Liver (tissue), 9 donors: ENCODE measurements around the gene CCDC9B. TPM values are rescaled to one million over a fixed set of nuclear protein-coding genes. Genes with fewer than 3 reads are reported as not detected.
A peak's percentile ranks its signal among the peaks of the same experiment; 100 is the strongest.

Experiments
- DNase-seq: peaks from one replicate; pipeline ENCODE4 v3.0.0-alpha.2; 2017; ENCODE audit warnings: low spot score
- H3K27ac ChIP-seq, 2 donors: one replicate each; pipeline ENCODE4 v1.7.0; 2013; ENCODE audit warnings: inconsistent platforms in 2 of 2, low read length in 2 of 2, control low read depth in 1 of 2, low read depth in 1 of 2, mild to moderate bottlenecking in 1 of 2
- H3K27me3 ChIP-seq, 4 donors: one replicate each; pipeline versions ENCODE4 v1.6.1 to v1.7.0; 2013; ENCODE audit warnings: low read length in 3 of 4, inconsistent platforms in 1 of 4, mild to moderate bottlenecking in 1 of 4, moderate library complexity in 1 of 4; ENCODE audit not compliant: control insufficient read depth in 4 of 4, insufficient read depth in 4 of 4
- H3K36me3 ChIP-seq, 4 donors: one replicate each; pipeline versions ENCODE4 v1.6.1 to v1.7.0; 2013; ENCODE audit warnings: low read length in 3 of 4, mild to moderate bottlenecking in 3 of 4, low read depth in 1 of 4, moderate library complexity in 1 of 4; ENCODE audit not compliant: control insufficient read depth in 4 of 4, insufficient read depth in 3 of 4
- H3K4me1 ChIP-seq, 4 donors: one replicate each; pipeline versions ENCODE4 v1.6.1 to v1.7.0; 2013; ENCODE audit warnings: low read length in 3 of 4, mild to moderate bottlenecking in 3 of 4, moderate library complexity in 1 of 4; ENCODE audit not compliant: control insufficient read depth in 4 of 4, insufficient read depth in 4 of 4
- H3K4me3 ChIP-seq, 3 donors: one replicate each; pipeline versions ENCODE4 v1.6.1 to v1.7.0; 2013; ENCODE audit warnings: low read length in 3 of 3, control low read depth in 1 of 3, low read depth in 1 of 3, mild to moderate bottlenecking in 1 of 3
- H3K9ac ChIP-seq, 2 donors: one replicate each; pipeline ENCODE4 v1.7.0; 2013; ENCODE audit warnings: low read length in 2 of 2, mild to moderate bottlenecking in 2 of 2, moderate library complexity in 2 of 2, control low read depth in 1 of 2, low read depth in 1 of 2
- H3K9me3 ChIP-seq, 4 donors: one replicate each; pipeline versions ENCODE4 v1.6.1 to v1.7.0; 2013; ENCODE audit warnings: low read length in 3 of 4; ENCODE audit not compliant: control insufficient read depth in 4 of 4
- ATF3 ChIP-seq: IDR thresholded peaks from 2 replicates; pipeline ENCODE4 v1.6.1; 2016; ENCODE audit warnings: antibody characterized with exemption
- CTCF ChIP-seq: fragments of 150-350 bp; IDR thresholded peaks from 2 replicates; pipeline ENCODE4 v1.5.1; 2017; ENCODE audit warnings: improper control_type of control experiment, low read depth, low read length; ENCODE audit not compliant: missing input control
- FOXA2 ChIP-seq: IDR thresholded peaks from 2 replicates; pipeline ENCODE4 v1.6.1; 2016; ENCODE audit warnings: antibody characterized with exemption
- GABPA ChIP-seq, 2 donors: IDR thresholded peaks in 1 of 2; conservative IDR thresholded peaks in 1 of 2; 2 replicates each; pipeline ENCODE4 v1.6.1; 2016; ENCODE audit warnings: antibody characterized with exemption in 2 of 2, mild to moderate bottlenecking in 1 of 2, moderate library complexity in 1 of 2
- HNF4G ChIP-seq: IDR thresholded peaks from 2 replicates; pipeline ENCODE4 v1.6.1; 2016; ENCODE audit warnings: antibody characterized with exemption
- JUND ChIP-seq, 2 donors: IDR thresholded peaks; 2 replicates each; pipeline ENCODE4 v1.6.1; 2016; ENCODE audit warnings: antibody characterized with exemption in 2 of 2
- RAD21 ChIP-seq, 2 donors: IDR thresholded peaks; 2 replicates each; pipeline ENCODE4 v1.6.1; 2016; ENCODE audit warnings: antibody characterized with exemption in 2 of 2, mild to moderate bottlenecking in 2 of 2
- REST ChIP-seq: IDR thresholded peaks from 2 replicates; pipeline ENCODE4 v1.6.1; 2016; ENCODE audit warnings: antibody characterized with exemption, mild to moderate bottlenecking
- RXRA ChIP-seq, 2 donors: IDR thresholded peaks; 2 replicates each; pipeline ENCODE4 v1.6.1; 2017 to 2018; ENCODE audit warnings: antibody characterized with exemption in 2 of 2, mild to moderate bottlenecking in 1 of 2
- YY1 ChIP-seq: IDR thresholded peaks from 2 replicates; pipeline ENCODE4 v1.6.1; 2016; ENCODE audit warnings: antibody characterized with exemption, mild to moderate bottlenecking
- ZBTB33 ChIP-seq: IDR thresholded peaks from 2 replicates; pipeline ENCODE4 v1.6.1; 2016; ENCODE audit warnings: antibody characterized with exemption
- WGBS: extraction: QIAGEN DNeasy Blood & Tissue Kit; methylation state at CpG from one replicate; pipeline ENCODE4 v1.1.7; 2013; 5-methylcytosine and 5-hydroxymethylcytosine counted together
- polyA plus RNA-seq, 2 donors: library from polyadenylated mRNA; stranded (reverse) in 1 of 2; unstranded in 1 of 2; fragments of 200-250 nt in 1 of 2; fragments of >200 nt in 1 of 2; fragmentation: Nextera tagmentation in 1 of 2; extraction: Ambion mirVana in 1 of 2; gene quantifications; one replicate each; pipeline versions ENCODE4 v1.2.1 to v1.2.3, GENCODE V29; 2013 to 2015
- total RNA-seq, 2 donors: library from RNA; depleted of rRNA; stranded (reverse); fragments of >200 nt; gene quantifications; one replicate each; pipeline ENCODE4 v1.2.3, GENCODE V29; 2014
- donor health status: healthy.
- donor health status: healthy.
- donor health status: healthy.
- donor health status: healthy.
- donor health status: healthy.

CCDC9B gene
- total and polyA plus RNA-seq, 4 donors, result 0.43 to 4.4 (median 0.73) TPM

GRCh38 chr15:40339621-40339945 is 1.2 kb downstream of the CCDC9B start:
- DNase-seq, result no peak
- peak overlapping the region; percentile 54 to 79 for H3K27ac ChIP-seq
- 88% methylated on average over 7 of the region's 7 CpGs for WGBS

GRCh38 chr15:40338921-40339620 is 1.7 kb downstream of the CCDC9B start:
- no peak for DNase-seq
- H3K4me1 ChIP-seq, result peaks cover 7 to 36% (median 22%) of the 10 kb centered on the region in 4 donors
- no peak overlapping the region for H3K4me3 ChIP-seq
- WGBS, result 89% methylated on average over 11 of the region's 11 CpGs
- H3K9me3 ChIP-seq, result no peaks in the 10 kb centered on the region
- no peak for TF ChIP-seq RAD21 (IDR thresholded peaks at IDR 0.05)
- TF ChIP-seq HNF4G, result no peak
- no peak for TF ChIP-seq ATF3
- no peak overlapping the region for H3K9ac ChIP-seq
- H3K36me3 ChIP-seq, result no peaks in the 10 kb centered on the region
- H3K27me3 ChIP-seq, result no peaks in the 10 kb centered on the region
- H3K27ac ChIP-seq, result peak overlapping the region in 1 of 2 donors; percentile 79

More at GRCh38 chr15:40339621-40339945, 1.2 kb downstream of the CCDC9B start:
- Histone ChIP-seq H3K36me3 (no peaks in the 10 kb centered on the region), H3K9me3 (no peaks in the 10 kb centered on the region), H3K4me3 (no peak overlapping the region), H3K4me1 (peaks cover 7 to 32% (median 22%) of the 10 kb centered on the region in 4 donors), H3K27me3 (no peaks in the 10 kb centered on the region), H3K9ac (peak overlapping the region; percentile 10 to 41)
- TF ChIP-seq ZBTB33 (no peak), GABPA (IDR thresholded peaks at IDR 0.05 in 1 of 2, conservative IDR thresholded peaks at IDR 0.05 in 1 of 2) (no peak), CTCF (no peak), JUND (IDR thresholded peaks at IDR 0.05) (no peak)

GRCh38 chr15:40338041-40338657 is 2.6 kb downstream of the CCDC9B start:
- no peak for TF ChIP-seq GABPA (IDR thresholded peaks at IDR 0.05 in 1 of 2, conservative IDR thresholded peaks at IDR 0.05 in 1 of 2)
- TF ChIP-seq FOXA2, result no peak
- TF ChIP-seq REST, result no peak
- TF ChIP-seq RAD21 (IDR thresholded peaks at IDR 0.05), result peak; percentile 71 to 72
- no peak for TF ChIP-seq RXRA (IDR thresholded peaks at IDR 0.05)
- TF ChIP-seq CTCF, result peak; percentile 48
- TF ChIP-seq YY1, result no peak
- no peak for TF ChIP-seq ZBTB33
- DNase-seq, result peak; percentile 73
- Histone ChIP-seq H3K27me3 (no peaks in the 10 kb centered on the region), H3K9me3 (no peaks in the 10 kb centered on the region), H3K4me1 (peaks cover 7 to 41% (median 22%) of the 10 kb centered on the region in 4 donors), H3K9ac (no peak overlapping the region), H3K4me3 (no peak overlapping the region), H3K27ac (no peak overlapping the region), H3K36me3 (no peaks in the 10 kb centered on the region)
- 49% methylated on average over 11 of the region's 11 CpGs for WGBS
